ENCODE results near the gene GLI2.

The GLI2 gene

DNA sequence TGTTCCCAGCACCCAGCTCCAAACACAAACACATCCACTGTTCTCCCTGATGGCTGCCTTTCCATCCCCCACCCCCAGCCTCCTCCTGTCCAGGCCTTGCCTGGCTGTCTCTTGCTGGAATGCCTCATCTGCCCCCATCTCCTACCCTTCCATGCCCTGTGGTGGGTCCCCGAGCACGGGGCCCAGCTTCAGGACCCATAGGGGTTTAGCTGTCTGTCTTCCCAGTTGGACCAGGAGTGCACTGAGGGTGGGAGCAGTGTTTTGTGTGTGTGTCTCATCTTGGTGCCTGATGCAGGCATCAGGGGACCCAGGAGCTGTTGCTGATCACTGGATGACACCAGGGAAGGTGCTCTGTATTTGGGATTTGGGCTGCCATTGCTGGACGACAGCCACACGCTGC lies 34.5 kb downstream of the GLI2 start:
- no peak for TF ChIP-seq RAD21 (IDR thresholded peaks at IDR 0.05; ENCODE audit: low read depth)

DNA sequence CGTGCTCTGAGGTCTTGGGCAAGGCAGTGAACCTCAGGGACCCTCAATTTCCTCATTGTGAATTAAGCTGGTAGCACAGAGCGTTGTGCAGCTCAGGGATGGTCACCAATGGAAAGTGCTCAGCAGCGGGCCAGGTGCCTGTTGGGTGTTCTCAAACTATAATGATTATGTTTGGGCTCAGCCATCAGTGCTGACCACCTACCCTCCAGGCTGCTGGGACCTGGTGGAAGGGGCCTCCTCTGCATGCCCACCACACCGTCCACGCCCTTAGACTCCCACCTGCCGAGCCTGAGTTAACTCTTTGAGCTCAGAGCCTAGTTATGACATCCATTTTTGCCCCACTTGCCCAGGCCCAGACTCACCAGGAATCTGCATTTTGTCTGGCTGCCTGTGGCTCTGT lies 35.0 kb downstream of the GLI2 start:
- TF ChIP-seq FOXM1 (IDR thresholded peaks at IDR 0.05; ENCODE audit: borderline replicate concordance, low read depth) = no peak
- TF ChIP-seq CEBPB (IDR thresholded peaks at IDR 0.05) = no peak
- TF ChIP-seq RAD21 (IDR thresholded peaks at IDR 0.05; ENCODE audit: low read depth) = no peak
- no peak for TF ChIP-seq ZBTB7A (IDR thresholded peaks at IDR 0.05; ENCODE audit: low read depth)
- TF ChIP-seq, protein P1, sequence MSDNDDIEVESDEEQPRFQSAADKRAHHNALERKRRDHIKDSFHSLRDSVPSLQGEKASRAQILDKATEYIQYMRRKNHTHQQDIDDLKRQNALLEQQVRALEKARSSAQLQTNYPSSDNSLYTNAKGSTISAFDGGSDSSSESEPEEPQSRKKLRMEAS (IDR thresholded peaks at IDR 0.05) = no peak
- TF ChIP-seq NFIC (IDR thresholded peaks at IDR 0.05) = no peak
- TF ChIP-seq YY1 (IDR thresholded peaks at IDR 0.05; ENCODE audit: low read depth) = no peak
- TF ChIP-seq TCF12 (IDR thresholded peaks at IDR 0.05; ENCODE audit: low read depth) = no peak
- TF ChIP-seq, protein P2, sequence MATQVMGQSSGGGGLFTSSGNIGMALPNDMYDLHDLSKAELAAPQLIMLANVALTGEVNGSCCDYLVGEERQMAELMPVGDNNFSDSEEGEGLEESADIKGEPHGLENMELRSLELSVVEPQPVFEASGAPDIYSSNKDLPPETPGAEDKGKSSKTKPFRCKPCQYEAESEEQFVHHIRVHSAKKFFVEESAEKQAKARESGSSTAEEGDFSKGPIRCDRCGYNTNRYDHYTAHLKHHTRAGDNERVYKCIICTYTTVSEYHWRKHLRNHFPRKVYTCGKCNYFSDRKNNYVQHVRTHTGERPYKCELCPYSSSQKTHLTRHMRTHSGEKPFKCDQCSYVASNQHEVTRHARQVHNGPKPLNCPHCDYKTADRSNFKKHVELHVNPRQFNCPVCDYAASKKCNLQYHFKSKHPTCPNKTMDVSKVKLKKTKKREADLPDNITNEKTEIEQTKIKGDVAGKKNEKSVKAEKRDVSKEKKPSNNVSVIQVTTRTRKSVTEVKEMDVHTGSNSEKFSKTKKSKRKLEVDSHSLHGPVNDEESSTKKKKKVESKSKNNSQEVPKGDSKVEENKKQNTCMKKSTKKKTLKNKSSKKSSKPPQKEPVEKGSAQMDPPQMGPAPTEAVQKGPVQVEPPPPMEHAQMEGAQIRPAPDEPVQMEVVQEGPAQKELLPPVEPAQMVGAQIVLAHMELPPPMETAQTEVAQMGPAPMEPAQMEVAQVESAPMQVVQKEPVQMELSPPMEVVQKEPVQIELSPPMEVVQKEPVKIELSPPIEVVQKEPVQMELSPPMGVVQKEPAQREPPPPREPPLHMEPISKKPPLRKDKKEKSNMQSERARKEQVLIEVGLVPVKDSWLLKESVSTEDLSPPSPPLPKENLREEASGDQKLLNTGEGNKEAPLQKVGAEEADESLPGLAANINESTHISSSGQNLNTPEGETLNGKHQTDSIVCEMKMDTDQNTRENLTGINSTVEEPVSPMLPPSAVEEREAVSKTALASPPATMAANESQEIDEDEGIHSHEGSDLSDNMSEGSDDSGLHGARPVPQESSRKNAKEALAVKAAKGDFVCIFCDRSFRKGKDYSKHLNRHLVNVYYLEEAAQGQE (IDR thresholded peaks at IDR 0.05; ENCODE audit: low read depth) = no peak
- TF ChIP-seq EP300 (IDR thresholded peaks at IDR 0.05; ENCODE audit: borderline replicate concordance) = no peak
- TF ChIP-seq EGR1 (IDR thresholded peaks at IDR 0.05) = no peak
- TF ChIP-seq TAF1 (IDR thresholded peaks at IDR 0.05; ENCODE audit: low read depth) = no peak
- TF ChIP-seq CREB1 (IDR thresholded peaks at IDR 0.05; ENCODE audit: low read depth) = no peak
- TF ChIP-seq, protein P3, sequence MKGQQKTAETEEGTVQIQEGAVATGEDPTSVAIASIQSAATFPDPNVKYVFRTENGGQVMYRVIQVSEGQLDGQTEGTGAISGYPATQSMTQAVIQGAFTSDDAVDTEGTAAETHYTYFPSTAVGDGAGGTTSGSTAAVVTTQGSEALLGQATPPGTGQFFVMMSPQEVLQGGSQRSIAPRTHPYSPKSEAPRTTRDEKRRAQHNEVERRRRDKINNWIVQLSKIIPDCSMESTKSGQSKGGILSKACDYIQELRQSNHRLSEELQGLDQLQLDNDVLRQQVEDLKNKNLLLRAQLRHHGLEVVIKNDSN (IDR thresholded peaks at IDR 0.05) = no peak
- no peak for TF ChIP-seq TEAD4 (IDR thresholded peaks at IDR 0.05)

DNA sequence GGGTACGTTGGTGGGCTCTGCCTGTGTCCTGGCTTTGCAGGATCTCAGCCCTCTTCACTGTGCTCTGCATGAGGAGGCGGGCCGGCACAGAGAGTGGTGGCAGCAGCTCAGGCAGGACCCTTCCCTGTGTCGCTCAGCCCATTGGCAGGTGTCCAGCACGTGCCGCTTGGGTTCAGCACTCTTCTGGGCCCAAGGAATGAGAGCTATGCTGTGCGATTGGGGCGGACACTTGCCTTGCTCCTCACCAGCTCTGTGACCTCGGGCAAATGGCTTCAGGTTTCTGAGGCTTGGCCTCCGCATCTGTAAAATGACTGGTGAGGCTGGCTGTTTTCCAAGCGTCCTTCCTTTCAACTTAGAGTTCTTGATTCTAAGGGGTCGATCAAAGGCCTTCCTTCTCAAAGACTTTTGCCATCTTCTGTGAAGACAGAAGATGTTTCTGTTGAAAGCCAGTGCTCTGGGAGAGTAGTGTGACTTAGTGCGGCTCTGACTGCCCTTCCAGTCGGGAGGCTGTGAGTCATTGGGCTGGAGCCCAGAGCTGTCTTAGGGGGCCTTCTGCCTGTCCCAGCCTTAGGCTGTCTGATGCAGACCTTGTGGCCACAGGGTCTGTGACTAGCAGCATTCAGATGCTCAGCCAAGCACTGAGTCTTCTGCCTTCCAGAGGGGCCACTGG lies 35.6 kb downstream of the GLI2 start:
- TF ChIP-seq CEBPB (IDR thresholded peaks at IDR 0.05) (no peak), CREB1 (IDR thresholded peaks at IDR 0.05; ENCODE audit: low read depth) (no peak)

DNA sequence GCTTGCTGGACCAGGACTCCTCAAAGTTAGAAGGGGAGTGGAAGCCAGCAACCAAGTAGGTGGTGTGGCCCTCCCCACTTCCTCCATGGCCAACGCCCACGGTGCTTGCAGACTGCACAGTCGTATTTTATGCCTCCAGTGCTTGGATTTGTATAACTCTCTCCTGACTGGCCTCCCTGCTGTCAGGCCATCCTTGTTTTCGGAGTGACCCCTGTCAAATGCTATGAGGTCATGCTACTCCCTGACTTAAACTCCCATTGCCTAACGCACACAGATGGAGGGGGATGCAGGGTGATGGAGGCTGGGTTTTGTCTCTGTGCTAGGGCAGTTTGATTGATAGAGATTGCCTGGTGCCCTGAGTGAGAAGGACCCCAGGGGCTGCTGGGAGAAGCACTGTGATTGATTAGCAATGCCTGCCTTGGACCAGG lies 36.1 kb downstream of the GLI2 start:
- no peak for TF ChIP-seq FOXM1 (IDR thresholded peaks at IDR 0.05; ENCODE audit: borderline replicate concordance, low read depth)
- no peak for TF ChIP-seq EGR1 (IDR thresholded peaks at IDR 0.05)
- TF ChIP-seq CEBPB (IDR thresholded peaks at IDR 0.05) = no peak
- TF ChIP-seq YY1 (IDR thresholded peaks at IDR 0.05; ENCODE audit: low read depth) = no peak
- TF ChIP-seq TCF12 (IDR thresholded peaks at IDR 0.05; ENCODE audit: low read depth) = no peak
- TF ChIP-seq, protein P3 (IDR thresholded peaks at IDR 0.05) = no peak
- no peak for TF ChIP-seq TEAD4 (IDR thresholded peaks at IDR 0.05)
- TF ChIP-seq RAD21 (IDR thresholded peaks at IDR 0.05; ENCODE audit: low read depth) = no peak
- TF ChIP-seq EP300 (IDR thresholded peaks at IDR 0.05; ENCODE audit: borderline replicate concordance) = no peak
- TF ChIP-seq CREB1 (IDR thresholded peaks at IDR 0.05; ENCODE audit: low read depth) = no peak
- no peak for TF ChIP-seq NFIC (IDR thresholded peaks at IDR 0.05)
- TF ChIP-seq TAF1 (IDR thresholded peaks at IDR 0.05; ENCODE audit: low read depth) = no peak
- TF ChIP-seq, protein P2 (IDR thresholded peaks at IDR 0.05; ENCODE audit: low read depth) = no peak

DNA sequence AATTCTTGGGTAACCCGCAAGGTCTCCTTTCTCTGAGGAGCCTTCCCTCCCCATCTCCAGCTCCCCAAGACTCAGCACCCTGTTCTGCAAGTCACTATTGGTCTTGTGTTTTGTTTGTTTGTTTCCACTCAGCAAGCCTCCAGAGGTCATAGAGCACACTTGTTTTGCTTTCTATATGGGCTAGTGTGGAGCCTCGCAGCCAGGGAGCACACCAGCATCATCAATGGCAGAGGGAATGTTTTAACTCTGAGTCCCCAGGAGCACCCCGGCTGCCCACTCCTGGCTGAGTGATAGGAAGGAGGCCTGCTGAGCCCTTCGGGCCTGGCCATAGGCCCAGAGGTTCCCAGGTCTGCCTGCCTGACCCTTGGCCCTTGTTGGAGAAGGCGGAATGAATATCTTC lies 36.6 kb downstream of the GLI2 start:
- TF ChIP-seq CREB1 (IDR thresholded peaks at IDR 0.05; ENCODE audit: low read depth) (no peak), NFIC (IDR thresholded peaks at IDR 0.05) (no peak)
- TF ChIP-seq, protein P1 (IDR thresholded peaks at IDR 0.05) = no peak

DNA sequence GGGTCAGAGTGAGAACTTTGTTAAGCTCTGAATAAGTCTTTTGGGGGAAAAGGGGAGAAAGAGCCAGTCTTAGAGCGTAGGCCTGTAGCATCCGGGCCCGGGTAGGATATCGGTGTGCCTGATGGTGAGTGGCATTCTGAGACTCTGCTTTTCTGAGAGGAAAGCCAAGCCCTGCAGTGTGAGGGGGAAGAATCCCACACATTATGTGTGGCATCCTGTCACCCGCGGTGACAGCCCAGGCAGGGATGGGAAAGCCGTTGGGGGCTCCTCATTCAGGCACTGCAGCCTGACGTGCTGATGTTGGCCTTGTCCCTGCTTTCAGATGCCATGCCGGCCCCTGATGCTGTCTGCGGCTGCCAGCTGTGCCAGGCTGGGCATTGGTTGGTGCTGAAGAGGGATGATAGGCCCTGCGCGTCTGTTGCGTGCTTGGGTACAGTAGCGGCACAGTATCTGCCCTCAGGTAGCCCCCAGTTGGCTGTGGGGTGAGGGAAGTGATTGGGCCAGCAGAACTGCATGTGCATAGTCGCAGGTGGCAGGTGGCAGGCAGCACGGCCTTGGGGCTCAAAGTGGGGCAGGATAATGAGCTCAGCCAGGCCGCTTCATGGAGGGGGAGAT lies 37.6 kb downstream of the GLI2 start:
- TF ChIP-seq ZBTB7A (IDR thresholded peaks at IDR 0.05; ENCODE audit: low read depth) (no peak), EGR1 (IDR thresholded peaks at IDR 0.05) (no peak), YY1 (IDR thresholded peaks at IDR 0.05; ENCODE audit: low read depth) (no peak)
